SK-N-MC (cell line): ENCODE data around the gene C20orf202.

Experiments used
- EZH2 ChIP-seq: fragments of 200-600 bp; sonication (generic); IDR thresholded peaks from one replicate; pipeline ENCODE4 v1.6.1; 2017; ENCODE audit warnings: antibody characterized with exemption
- FOXP2 ChIP-seq: optimal IDR thresholded peaks from 2 replicates; pipeline ENCODE3; 2011; ENCODE audit warnings: mild to moderate bottlenecking, moderate library complexity; ENCODE audit not compliant: insufficient read depth; ENCODE audit errors: extremely low read length, control extremely low read depth
- POLR2AphosphoS5 ChIP-seq: IDR thresholded peaks from 2 replicates; pipeline ENCODE4 v1.6.1; 2012; ENCODE audit warnings: mild to moderate bottlenecking, low read depth, low read length, borderline replicate concordance

DNA sequence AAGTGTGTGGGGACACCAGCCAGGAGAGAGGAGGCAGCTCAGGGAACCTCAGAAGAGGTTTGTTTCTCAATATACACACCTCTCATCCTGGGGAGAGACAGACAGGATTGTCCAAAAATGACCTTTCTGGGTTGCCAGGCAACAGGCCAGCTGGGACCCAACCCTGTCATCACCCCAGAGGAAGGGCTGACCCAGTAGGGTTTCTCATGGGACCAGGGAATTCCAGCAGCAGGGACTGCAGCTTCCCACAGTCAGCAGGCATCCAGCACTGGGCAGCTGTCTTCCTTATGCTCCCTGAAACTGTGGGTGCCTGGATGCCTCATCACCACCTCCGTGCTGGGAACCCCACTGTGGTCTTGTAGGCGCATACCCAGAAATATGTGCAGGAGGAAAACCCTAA is 1.3 kb downstream of the C20orf202 start:
- TF ChIP-seq EZH2, result no peak
- no peak for TF ChIP-seq POLR2AphosphoS5
- TF ChIP-seq FOXP2, result no peak
